Measurements from ENCODE around the gene KCNA10. TPM values are rescaled to one million over a fixed set of nuclear protein-coding genes. Genes with fewer than 3 reads are reported as not detected.

The KCNA10 gene
- total and polyA plus RNA-seq, 2 experiments from 2014 or later = not detected

DNA sequence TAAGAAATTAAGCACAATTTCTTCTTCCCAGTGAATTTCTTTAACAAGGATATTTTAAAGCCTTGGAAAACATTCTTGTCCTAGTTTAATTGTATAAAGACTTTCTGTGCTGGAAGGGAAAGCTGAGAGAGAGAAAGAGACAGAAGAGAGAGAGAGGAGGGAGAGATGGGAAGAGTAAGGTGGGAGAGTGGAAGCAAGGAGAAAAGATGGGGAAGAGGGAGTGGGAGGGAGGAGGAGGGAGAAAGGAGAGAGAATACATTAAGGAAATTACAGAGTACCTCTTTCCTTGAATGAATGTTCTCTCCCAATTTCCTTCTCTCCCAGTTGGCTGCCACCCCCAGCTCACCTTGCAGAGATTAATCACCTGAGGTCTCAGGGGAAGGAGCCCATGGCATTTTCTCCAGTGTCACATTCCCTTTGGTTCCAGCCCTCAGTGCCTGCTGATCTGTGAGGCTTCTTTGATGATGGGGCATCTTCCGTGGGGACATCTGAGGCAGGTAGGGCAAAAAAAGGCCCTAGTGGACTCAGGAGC lies 32.4 kb upstream of the KCNA10 start:
- H3K27me3 ChIP-seq (ENCODE audit: insufficient read depth) = peaks cover 41% of the 10 kb centered on the region
- no peak overlapping the region for H3K4me3 Mint-ChIP-seq

DNA sequence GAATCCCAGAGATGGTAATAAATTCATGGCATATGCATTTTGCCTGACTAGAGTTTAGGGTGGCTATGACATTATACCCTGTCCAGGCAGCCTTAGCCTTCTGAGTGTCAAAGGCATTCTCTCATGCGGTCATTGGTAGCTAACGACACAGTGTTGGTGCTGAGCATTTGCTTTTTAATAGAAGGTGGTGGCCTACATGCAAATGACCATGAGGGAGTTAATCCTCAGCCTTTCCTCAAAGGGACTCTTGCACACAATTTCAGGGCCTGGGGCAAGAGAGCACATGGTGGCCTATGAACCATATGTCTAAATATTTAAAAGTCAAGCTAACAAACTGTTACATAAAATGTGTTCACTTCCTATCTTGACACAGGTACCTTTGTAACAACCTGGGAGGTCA lies 30.9 kb upstream of the KCNA10 start:
- Mint-ChIP-seq H3K4me3 (no peak overlapping the region), H3K4me1 (no peaks in the 10 kb centered on the region), H3K27ac (no peak overlapping the region), H3K9me3 (no peaks in the 10 kb centered on the region), H3K36me3 (ENCODE audit: low read depth) (no peaks in the 10 kb centered on the region), H3K27me3 (ENCODE audit: insufficient read depth, low read depth, poor library complexity) (peaks cover 12% of the 10 kb centered on the region)
- Histone ChIP-seq H3K4me1 (ENCODE audit: insufficient read depth) (0 out of 2 replicates have a peak, but pooled peaks cover 4% of the 10 kb centered on the region), H3K79me2 (replicated peaks; ENCODE audit: insufficient read depth) (no peaks in the 10 kb centered on the region), H3K9me2 (ENCODE audit: insufficient read depth) (no peaks in the 10 kb centered on the region), H3K4me3 (no peak overlapping the region), H3K36me3 (ENCODE audit: insufficient read depth) (no peaks in the 10 kb centered on the region), H2AFZ (no peak overlapping the region), H3K27me3 (ENCODE audit: insufficient read depth) (peaks cover 27% of the 10 kb centered on the region), H3K27ac (ENCODE audit: low read depth) (no peak overlapping the region), H4K20me1 (replicated peaks; ENCODE audit: insufficient read depth) (no peaks in the 10 kb centered on the region), H3F3A (replicated peaks; ENCODE audit: low read depth) (no peaks in the 10 kb centered on the region), H3K4me2 (no peak overlapping the region)
- no peak for ATAC-seq
- no peak for TF ChIP-seq EZH2phosphoT487 (IDR thresholded peaks at IDR 0.05; ENCODE audit: unreplicated experiment)
- no peak for DNase-seq (ENCODE audit: low spot score)

More for the DNA sequence above, 32.4 kb upstream of the KCNA10 start:
- Mint-ChIP-seq H3K27ac (no peak overlapping the region), H3K36me3 (ENCODE audit: low read depth) (no peaks in the 10 kb centered on the region), H3K9me3 (no peaks in the 10 kb centered on the region), H3K4me1 (no peaks in the 10 kb centered on the region), H3K27me3 (ENCODE audit: insufficient read depth, low read depth, poor library complexity) (peaks cover 22% of the 10 kb centered on the region)
- no peaks in the 10 kb centered on the region for H3K79me2 ChIP-seq (replicated peaks; ENCODE audit: insufficient read depth)
- DNase-seq (ENCODE audit: low spot score) = no peak
- H3K4me3 ChIP-seq = no peak overlapping the region
- TF ChIP-seq ZNF331 (CRISPR knock-in tag; IDR thresholded peaks at IDR 0.05; ENCODE audit: low read depth) (no peak), EZH2phosphoT487 (IDR thresholded peaks at IDR 0.05; ENCODE audit: unreplicated experiment) (no peak)
- no peaks in the 10 kb centered on the region for H3K9me2 ChIP-seq (ENCODE audit: insufficient read depth)
- no peak overlapping the region for H3K27ac ChIP-seq (ENCODE audit: low read depth)
- no peak overlapping the region for H2AFZ ChIP-seq
- no peak overlapping the region for H3K4me2 ChIP-seq
- H4K20me1 ChIP-seq (replicated peaks; ENCODE audit: insufficient read depth) = no peaks in the 10 kb centered on the region
- no peak for ATAC-seq
- H3K36me3 ChIP-seq (ENCODE audit: insufficient read depth) = no peaks in the 10 kb centered on the region
- H3F3A ChIP-seq (replicated peaks; ENCODE audit: low read depth) = no peaks in the 10 kb centered on the region
- H3K4me1 ChIP-seq (ENCODE audit: insufficient read depth) = 0 out of 2 replicates have a peak, but pooled peaks cover 6% of the 10 kb centered on the region

GRCh38 chr1:110548381-110548780 lies 29.4 kb upstream of the KCNA10 start:
- H3K27me3 Mint-ChIP-seq (ENCODE audit: insufficient read depth, low read depth, poor library complexity) = peaks cover 4% of the 10 kb centered on the region
- Histone ChIP-seq H3K4me1 (ENCODE audit: insufficient read depth) (no peaks in the 10 kb centered on the region), H3K27me3 (ENCODE audit: insufficient read depth) (peaks cover 15% of the 10 kb centered on the region), H3K9me2 (ENCODE audit: insufficient read depth) (no peaks in the 10 kb centered on the region), H3K27ac (ENCODE audit: low read depth) (no peak overlapping the region), H3K4me2 (no peak overlapping the region), H4K20me1 (replicated peaks; ENCODE audit: insufficient read depth) (0 out of 2 replicates have a peak, but pooled peaks cover under 1% of the 10 kb centered on the region), H3K79me2 (replicated peaks; ENCODE audit: insufficient read depth) (no peaks in the 10 kb centered on the region), H3K36me3 (ENCODE audit: insufficient read depth) (no peaks in the 10 kb centered on the region), H3F3A (replicated peaks; ENCODE audit: low read depth) (no peaks in the 10 kb centered on the region), H3K4me3 (no peak overlapping the region), H2AFZ (no peak overlapping the region)
- TF ChIP-seq, protein P1, sequence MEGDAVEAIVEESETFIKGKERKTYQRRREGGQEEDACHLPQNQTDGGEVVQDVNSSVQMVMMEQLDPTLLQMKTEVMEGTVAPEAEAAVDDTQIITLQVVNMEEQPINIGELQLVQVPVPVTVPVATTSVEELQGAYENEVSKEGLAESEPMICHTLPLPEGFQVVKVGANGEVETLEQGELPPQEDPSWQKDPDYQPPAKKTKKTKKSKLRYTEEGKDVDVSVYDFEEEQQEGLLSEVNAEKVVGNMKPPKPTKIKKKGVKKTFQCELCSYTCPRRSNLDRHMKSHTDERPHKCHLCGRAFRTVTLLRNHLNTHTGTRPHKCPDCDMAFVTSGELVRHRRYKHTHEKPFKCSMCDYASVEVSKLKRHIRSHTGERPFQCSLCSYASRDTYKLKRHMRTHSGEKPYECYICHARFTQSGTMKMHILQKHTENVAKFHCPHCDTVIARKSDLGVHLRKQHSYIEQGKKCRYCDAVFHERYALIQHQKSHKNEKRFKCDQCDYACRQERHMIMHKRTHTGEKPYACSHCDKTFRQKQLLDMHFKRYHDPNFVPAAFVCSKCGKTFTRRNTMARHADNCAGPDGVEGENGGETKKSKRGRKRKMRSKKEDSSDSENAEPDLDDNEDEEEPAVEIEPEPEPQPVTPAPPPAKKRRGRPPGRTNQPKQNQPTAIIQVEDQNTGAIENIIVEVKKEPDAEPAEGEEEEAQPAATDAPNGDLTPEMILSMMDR (conservative IDR thresholded peaks at IDR 0.05; ENCODE audit: low read depth in 2 of 2) = peak; percentile 57 to 58
- TF ChIP-seq STAT1 (IDR thresholded peaks at IDR 0.05; ENCODE audit: unreplicated experiment) = no peak
- TF ChIP-seq NANOG (IDR thresholded peaks at IDR 0.05; ENCODE audit: borderline replicate concordance) = no peak
- peak; percentile 75 for DNase-seq (ENCODE audit: low spot score)
- H3K36me3 Mint-ChIP-seq (ENCODE audit: low read depth) = no peaks in the 10 kb centered on the region
- H3K4me1 Mint-ChIP-seq = no peaks in the 10 kb centered on the region
- H3K4me3 Mint-ChIP-seq = no peak overlapping the region
- ATAC-seq = peak; percentile 96
- H3K9me3 Mint-ChIP-seq = no peaks in the 10 kb centered on the region
- H3K27ac Mint-ChIP-seq = no peak overlapping the region
